ENCODE results near the gene RGS3. TPM values are rescaled to one million over a fixed set of nuclear protein-coding genes. Genes with fewer than 3 reads are reported as not detected.

Gene RGS3
- total RNA-seq, 4 donors from 2014 or later: 11.0 to 18.8 (median 16.0) TPM

GRCh38 chr9:113504725-113505590 lies 41.4 kb downstream of the RGS3 start:
- no peaks in the 10 kb centered on the region for H3K9me3 ChIP-seq
- TF ChIP-seq EP300 (IDR thresholded peaks at IDR 0.05) (no peak), POLR2AphosphoS5 (IDR thresholded peaks at IDR 0.05) (no peak), CTCF (IDR thresholded peaks at IDR 0.05) (no peak), POLR2A (IDR thresholded peaks at IDR 0.05) (no peak)
- H3K4me1 ChIP-seq: peaks cover 25% of the 10 kb centered on the region
- H3K27ac ChIP-seq: no peak overlapping the region
- no peak overlapping the region for H3K4me3 ChIP-seq
- DNase-seq (ENCODE audit: low spot score in 2 of 2): no peak
- H3K36me3 ChIP-seq: no peaks in the 10 kb centered on the region
- no peaks in the 10 kb centered on the region for H3K27me3 ChIP-seq
- WGBS: 91% methylated on average over 8 of the region's 9 CpGs

- no peak for DNase-seq (ENCODE audit: low spot score in 2 of 2)
- peaks cover 25% of the 10 kb centered on the region for H3K4me1 ChIP-seq
- no peak overlapping the region for H3K27ac ChIP-seq
- no peaks in the 10 kb centered on the region for H3K36me3 ChIP-seq
- WGBS: 64% methylated on average over 7 of the region's 9 CpGs
- H3K4me3 ChIP-seq: no peak overlapping the region
- H3K27me3 ChIP-seq: no peaks in the 10 kb centered on the region
- no peaks in the 10 kb centered on the region for H3K9me3 ChIP-seq
- TF ChIP-seq POLR2A (IDR thresholded peaks at IDR 0.05) (no peak), EP300 (IDR thresholded peaks at IDR 0.05) (no peak)
These were observed 42.6 kb downstream of the RGS3 start for GRCh38 chr9:113506090-113506589.

- Histone ChIP-seq H3K36me3 (no peaks in the 10 kb centered on the region), H3K27me3 (no peaks in the 10 kb centered on the region), H3K9me3 (no peaks in the 10 kb centered on the region), H3K4me1 (peaks cover 25% of the 10 kb centered on the region), H3K27ac (no peak overlapping the region), H3K4me3 (no peak overlapping the region)
- TF ChIP-seq EP300 (IDR thresholded peaks at IDR 0.05) (no peak), CTCF (IDR thresholded peaks at IDR 0.05) (no peak), POLR2A (IDR thresholded peaks at IDR 0.05) (no peak), POLR2AphosphoS5 (IDR thresholded peaks at IDR 0.05) (no peak)
- 100% methylated on average over 4 of the region's 19 CpGs for WGBS
- no peak for DNase-seq (ENCODE audit: low spot score in 2 of 2)
These were observed 43.7 kb downstream of the RGS3 start for GRCh38 chr9:113507256-113507655.

GRCh38 chr9:113508111-113508749 lies 44.7 kb downstream of the RGS3 start:
- Histone ChIP-seq H3K4me3 (no peak overlapping the region), H3K36me3 (no peaks in the 10 kb centered on the region), H3K9me3 (no peaks in the 10 kb centered on the region), H3K27me3 (no peaks in the 10 kb centered on the region), H3K4me1 (peaks cover 21% of the 10 kb centered on the region), H3K27ac (no peak overlapping the region)
- WGBS: 70% methylated on average over 10 of the region's 10 CpGs
- no peak for TF ChIP-seq POLR2AphosphoS5 (IDR thresholded peaks at IDR 0.05)
- TF ChIP-seq POLR2A (IDR thresholded peaks at IDR 0.05): no peak
- no peak for TF ChIP-seq CTCF (IDR thresholded peaks at IDR 0.05)
- TF ChIP-seq EP300 (IDR thresholded peaks at IDR 0.05): no peak
- no peak for DNase-seq (ENCODE audit: low spot score in 2 of 2)

GRCh38 chr9:113509463-113509862 lies 45.9 kb downstream of the RGS3 start:
- Histone ChIP-seq H3K27me3 (no peaks in the 10 kb centered on the region), H3K4me1 (peaks cover 17% of the 10 kb centered on the region), H3K36me3 (no peaks in the 10 kb centered on the region), H3K9me3 (no peaks in the 10 kb centered on the region), H3K27ac (no peak overlapping the region), H3K4me3 (no peak overlapping the region)
- TF ChIP-seq CTCF (IDR thresholded peaks at IDR 0.05): no peak
- TF ChIP-seq POLR2AphosphoS5 (IDR thresholded peaks at IDR 0.05): no peak
- TF ChIP-seq POLR2A (IDR thresholded peaks at IDR 0.05): no peak
- no peak for TF ChIP-seq EP300 (IDR thresholded peaks at IDR 0.05)
- WGBS: 72% methylated on average over 7 of the region's 7 CpGs
- DNase-seq (ENCODE audit: low spot score in 2 of 2): no peak
